Measurements from ENCODE around the gene EPHB3. TPM values are rescaled to one million over a fixed set of nuclear protein-coding genes. Genes with fewer than 3 reads are reported as not detected.

Gene EPHB3
- total and polyA plus RNA-seq, 12 donors, result 0.29 to 3.7 (median 1.2) TPM

DNA sequence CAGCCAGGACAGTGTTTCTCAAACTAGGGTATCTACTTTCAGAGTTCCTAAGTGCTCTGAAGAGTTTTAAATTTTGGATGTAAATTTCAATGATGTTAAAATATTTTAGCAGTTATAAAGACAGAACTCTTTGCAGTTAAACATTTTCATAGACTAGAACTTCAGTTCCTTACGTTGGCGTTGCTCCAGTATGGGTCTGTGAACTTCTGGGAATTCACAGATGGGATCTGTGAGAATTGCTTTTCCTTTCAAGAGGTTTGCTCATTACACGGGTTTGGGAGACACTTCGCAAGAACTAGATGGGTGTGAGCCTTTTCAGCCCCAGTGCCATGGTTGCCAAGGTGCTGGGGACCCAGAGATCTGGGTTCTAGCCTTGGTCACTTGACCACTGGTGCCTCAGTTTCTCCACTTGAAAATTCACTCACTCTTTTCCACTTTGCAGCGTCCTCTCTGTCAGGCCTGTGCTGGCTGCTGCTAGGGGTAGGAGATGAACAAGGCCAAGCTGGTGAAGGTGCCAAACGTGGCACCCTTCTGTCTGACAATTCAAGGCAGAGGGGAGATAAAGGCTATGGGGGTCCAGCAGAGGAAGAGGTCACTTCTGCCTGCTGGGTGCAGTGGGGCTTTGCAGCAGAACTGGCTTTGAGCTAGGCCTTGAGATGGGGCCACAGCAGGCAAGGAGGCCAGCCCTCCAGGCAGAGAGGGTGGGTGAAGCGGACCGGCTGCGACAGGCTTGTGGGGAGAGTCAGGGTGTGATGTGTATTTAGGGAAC lies 48.1 kb downstream of the EPHB3 start:
- WGBS, 4 donors, result 80 to 83% (median 83%) methylated on average over 7 to 9 of the region's 9 CpGs
- H3K27me3 ChIP-seq, result no peaks in the 10 kb centered on the region
- H3K27ac ChIP-seq, result no peak overlapping the region
- DNase-seq, result no peak
- TF ChIP-seq, protein P1, sequence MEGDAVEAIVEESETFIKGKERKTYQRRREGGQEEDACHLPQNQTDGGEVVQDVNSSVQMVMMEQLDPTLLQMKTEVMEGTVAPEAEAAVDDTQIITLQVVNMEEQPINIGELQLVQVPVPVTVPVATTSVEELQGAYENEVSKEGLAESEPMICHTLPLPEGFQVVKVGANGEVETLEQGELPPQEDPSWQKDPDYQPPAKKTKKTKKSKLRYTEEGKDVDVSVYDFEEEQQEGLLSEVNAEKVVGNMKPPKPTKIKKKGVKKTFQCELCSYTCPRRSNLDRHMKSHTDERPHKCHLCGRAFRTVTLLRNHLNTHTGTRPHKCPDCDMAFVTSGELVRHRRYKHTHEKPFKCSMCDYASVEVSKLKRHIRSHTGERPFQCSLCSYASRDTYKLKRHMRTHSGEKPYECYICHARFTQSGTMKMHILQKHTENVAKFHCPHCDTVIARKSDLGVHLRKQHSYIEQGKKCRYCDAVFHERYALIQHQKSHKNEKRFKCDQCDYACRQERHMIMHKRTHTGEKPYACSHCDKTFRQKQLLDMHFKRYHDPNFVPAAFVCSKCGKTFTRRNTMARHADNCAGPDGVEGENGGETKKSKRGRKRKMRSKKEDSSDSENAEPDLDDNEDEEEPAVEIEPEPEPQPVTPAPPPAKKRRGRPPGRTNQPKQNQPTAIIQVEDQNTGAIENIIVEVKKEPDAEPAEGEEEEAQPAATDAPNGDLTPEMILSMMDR (IDR thresholded peaks at IDR 0.05), result no peak
- no peak for TF ChIP-seq POLR2A (IDR thresholded peaks at IDR 0.05)
- H3K4me3 ChIP-seq, result no peak overlapping the region
- no peaks in the 10 kb centered on the region for H3K9me3 ChIP-seq (replicated peaks in 1 of 3)
- no peaks in the 10 kb centered on the region for H3K36me3 ChIP-seq (replicated peaks in 1 of 2)
- intact Hi-C loops (cut with DNase I), result no loop called here
- peaks cover 4 to 5% of the 10 kb centered on the region in 2 donors for H3K4me1 ChIP-seq (replicated peaks in 1 of 2)

DNA sequence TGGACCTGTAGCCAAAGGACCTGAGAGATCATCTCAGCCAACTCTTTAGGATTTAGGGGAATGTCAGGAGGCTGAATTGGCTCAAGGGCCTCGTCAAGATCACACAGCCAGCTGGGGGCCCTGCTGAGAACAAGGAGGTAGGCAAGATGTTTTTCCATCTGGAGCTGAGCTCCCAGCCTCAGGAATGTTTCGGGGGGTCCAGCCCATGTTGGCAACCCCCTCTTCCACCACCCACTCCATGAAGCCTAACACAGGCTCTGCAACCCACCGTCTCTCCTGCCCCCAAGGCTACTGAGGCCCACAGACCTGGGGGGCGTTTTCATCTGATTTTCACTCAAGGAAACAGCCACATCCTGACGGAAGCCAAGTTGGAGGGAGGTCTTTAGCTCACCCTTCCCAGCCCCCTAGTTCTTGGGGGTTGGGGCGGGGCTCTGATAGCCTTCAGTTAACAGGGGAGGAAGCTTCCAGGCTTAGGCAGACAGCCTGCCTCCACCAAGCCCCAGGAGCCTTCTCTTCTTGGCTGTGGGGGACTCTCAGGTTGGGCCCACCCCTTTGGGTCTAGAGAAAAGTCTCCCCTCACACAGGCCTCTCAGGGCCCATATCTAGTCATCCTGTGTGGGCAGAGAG lies 48.8 kb downstream of the EPHB3 start:
- Histone ChIP-seq H3K27ac (no peak overlapping the region), H3K36me3 (replicated peaks in 1 of 2) (no peaks in the 10 kb centered on the region), H3K4me3 (no peak overlapping the region), H3K27me3 (no peaks in the 10 kb centered on the region), H3K9me3 (replicated peaks in 1 of 3) (no peaks in the 10 kb centered on the region), H3K4me1 (replicated peaks in 1 of 2) (no peaks in the 10 kb centered on the region)
- TF ChIP-seq, protein P1 (IDR thresholded peaks at IDR 0.05), result no peak
- TF ChIP-seq POLR2A (IDR thresholded peaks at IDR 0.05), result no peak
- 74 to 84% (median 80%) methylated on average over 5 to 6 of the region's 6 CpGs for WGBS, 4 donors
- no peak for DNase-seq
- intact Hi-C loops (cut with DNase I), result no loop called here

DNA sequence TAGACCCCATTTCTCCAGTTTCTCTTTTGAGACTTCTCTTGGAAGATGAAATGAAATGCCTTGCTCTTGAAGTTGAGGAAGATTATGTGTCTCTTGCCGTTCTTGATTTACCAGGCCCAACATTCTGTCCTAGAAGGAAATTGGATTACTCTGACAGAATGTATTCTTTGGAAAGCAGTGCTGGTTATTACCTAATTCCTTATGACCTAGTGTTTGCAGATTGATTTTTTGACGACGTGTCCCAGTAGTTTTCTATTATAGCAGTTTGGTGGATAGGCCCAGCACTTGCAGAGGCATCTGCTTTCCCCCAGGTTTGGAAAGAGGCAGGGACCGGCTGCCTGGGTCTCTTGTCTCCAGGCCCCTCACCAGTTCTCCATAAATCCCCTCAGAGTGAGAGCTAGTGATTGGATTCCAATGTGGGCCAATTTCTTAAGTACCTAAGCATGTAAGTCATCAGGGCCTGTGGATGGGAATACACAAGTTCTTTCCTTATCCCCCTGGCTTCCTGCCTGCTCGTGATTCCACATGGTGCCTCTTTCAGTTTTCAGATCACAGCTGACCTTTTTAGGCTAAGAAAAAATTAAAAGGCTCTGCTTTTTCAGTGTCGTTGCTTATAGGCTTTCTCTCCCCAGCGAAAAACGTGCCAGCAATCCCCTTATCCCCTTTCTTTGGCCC lies 50.2 kb downstream of the EPHB3 start:
- no peak overlapping the region for H3K4me3 ChIP-seq
- no peak for DNase-seq
- H3K9me3 ChIP-seq (replicated peaks in 1 of 3), result no peaks in the 10 kb centered on the region
- no peaks in the 10 kb centered on the region for H3K27me3 ChIP-seq
- no peaks in the 10 kb centered on the region for H3K4me1 ChIP-seq (replicated peaks in 1 of 2)
- 83 to 89% (median 85%) methylated on average over 8 of the region's 8 CpGs for WGBS, 4 donors
- no peaks in the 10 kb centered on the region for H3K36me3 ChIP-seq (replicated peaks in 1 of 2)
- TF ChIP-seq POLR2A (IDR thresholded peaks at IDR 0.05), result no peak
- TF ChIP-seq, protein P1 (IDR thresholded peaks at IDR 0.05), result no peak
- intact Hi-C loops (cut with DNase I), result no loop called here
- H3K27ac ChIP-seq, result no peak overlapping the region

DNA sequence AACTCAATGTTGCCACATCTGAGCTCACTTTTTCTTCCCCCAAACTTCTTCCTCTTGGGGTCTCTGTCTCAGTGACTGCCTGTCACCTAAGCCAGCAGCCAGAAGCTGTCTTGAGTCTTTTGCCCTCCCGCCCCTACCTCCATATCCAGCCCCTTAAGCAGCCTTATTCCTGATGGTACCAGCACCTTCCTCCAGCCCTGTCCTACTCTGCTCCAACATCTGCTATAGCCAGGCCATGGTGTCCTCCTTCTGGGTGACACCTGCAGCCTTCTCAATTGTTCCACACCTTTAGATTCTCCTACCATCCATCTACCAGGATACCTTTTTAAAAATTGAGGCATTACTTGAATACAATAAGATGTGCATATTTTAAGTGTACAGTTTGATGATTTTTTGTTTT lies 53.8 kb downstream of the EPHB3 start:
- Histone ChIP-seq H3K36me3 (replicated peaks in 1 of 2) (no peaks in the 10 kb centered on the region), H3K4me3 (no peak overlapping the region), H3K4me1 (replicated peaks in 1 of 2) (peaks cover 0 to 10% of the 10 kb centered on the region in 2 donors), H3K9me3 (replicated peaks in 1 of 3) (no peaks in the 10 kb centered on the region), H3K27ac (no peak overlapping the region), H3K27me3 (no peaks in the 10 kb centered on the region)
- DNase-seq, result no peak
- TF ChIP-seq, protein P1 (IDR thresholded peaks at IDR 0.05), result no peak
- TF ChIP-seq POLR2A (IDR thresholded peaks at IDR 0.05), result no peak
- 93 to 100% (median 96%) methylated on average over 1 of the region's 1 CpG for WGBS, 4 donors
- intact Hi-C loops (cut with DNase I), result no loop called here
